Measurements from ENCODE around the gene C1orf185. TPM values are rescaled to one million over a fixed set of nuclear protein-coding genes. Genes with fewer than 3 reads are reported as not detected.
"Not testable (repeated sequence)": the region's sequence is repeated elsewhere in the genome, so short reads cannot be mapped to it uniquely, and the experiment has no call there.

Gene C1orf185
- total RNA-seq, 1 donor from 2014 or later, result not detected

DNA sequence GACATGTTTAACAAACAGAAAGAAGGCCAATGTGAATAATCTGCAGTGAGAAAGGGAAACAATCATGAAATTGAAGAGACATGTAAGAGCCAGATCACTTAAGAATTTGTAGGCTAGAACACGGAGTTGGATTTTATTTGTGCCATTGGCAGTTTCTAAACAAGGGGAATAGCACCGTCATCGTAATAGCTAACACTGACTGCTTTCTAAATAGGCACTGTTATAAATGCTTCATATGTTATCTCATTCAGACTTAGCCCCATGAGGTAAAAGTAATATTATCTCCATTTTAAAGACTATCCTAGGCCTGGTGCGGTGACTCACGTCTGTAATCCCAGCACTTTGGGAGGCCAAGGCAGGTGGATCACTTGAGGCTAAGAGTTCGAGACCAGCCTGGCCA, 12.1 kb downstream of the C1orf185 start:
- DNase-seq, result no peak
- intact Hi-C loops (cut with micrococcal nuclease), result no loop called here
- no peak for TF ChIP-seq CTCF (IDR thresholded peaks at IDR 0.05)
- no peak overlapping the region for H3K27ac Mint-ChIP-seq
- H3K27me3 Mint-ChIP-seq, result peaks cover 16% of the 10 kb centered on the region
- no peaks in the 10 kb centered on the region for H3K36me3 Mint-ChIP-seq (ENCODE audit: low read depth)
- no peaks in the 10 kb centered on the region for H3K9me3 Mint-ChIP-seq
- no peak for ATAC-seq (ENCODE audit: low read depth)
- H3K4me3 Mint-ChIP-seq, result no peak overlapping the region
- ChIA-PET CTCF (no interaction called here), POLR2A (no interaction called here)
- no peaks in the 10 kb centered on the region for H3K4me1 Mint-ChIP-seq

DNA sequence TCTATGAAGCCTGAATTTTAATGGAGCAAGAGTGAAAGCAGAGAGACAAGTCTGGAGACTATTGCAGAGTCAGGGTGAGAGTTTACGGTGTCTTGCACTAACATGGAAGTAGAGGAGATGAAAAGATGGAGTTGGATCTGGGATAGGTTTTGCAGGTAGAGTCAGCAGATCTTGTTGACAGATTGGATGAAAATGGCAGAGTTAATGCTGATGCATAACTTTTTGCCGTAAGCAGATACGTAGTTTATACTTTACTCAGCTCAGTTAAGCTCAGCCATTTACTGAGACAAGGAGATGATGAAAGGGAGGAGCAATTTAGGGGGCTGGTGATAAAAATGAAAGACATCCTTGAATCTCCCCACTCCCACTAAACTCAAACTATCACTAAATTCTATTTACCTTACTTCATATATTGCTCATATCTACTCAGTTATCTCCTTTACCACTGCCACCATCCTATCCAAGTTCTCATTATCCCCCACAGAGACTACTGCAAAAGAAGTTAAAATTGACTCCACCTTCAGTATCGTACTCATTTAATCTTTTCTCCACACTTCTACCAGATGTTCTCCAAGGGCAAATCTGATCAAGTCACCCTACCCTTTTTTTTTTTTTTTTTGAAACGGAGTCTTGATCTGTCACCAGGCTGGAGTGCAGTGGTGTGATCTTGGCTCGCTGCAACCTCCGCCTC, 13.8 kb downstream of the C1orf185 start:
- ATAC-seq (ENCODE audit: low read depth), result no peak
- Mint-ChIP-seq H3K4me1 (no peaks in the 10 kb centered on the region), H3K27ac (no peak overlapping the region), H3K4me3 (no peak overlapping the region), H3K9me3 (no peaks in the 10 kb centered on the region), H3K27me3 (peaks cover 23% of the 10 kb centered on the region), H3K36me3 (ENCODE audit: low read depth) (no peaks in the 10 kb centered on the region)
- TF ChIP-seq CTCF (IDR thresholded peaks at IDR 0.05), result no peak
- ChIA-PET CTCF (no interaction called here), POLR2A (no interaction called here)
- intact Hi-C loops (cut with micrococcal nuclease), result no loop called here
- no peak for DNase-seq

DNA sequence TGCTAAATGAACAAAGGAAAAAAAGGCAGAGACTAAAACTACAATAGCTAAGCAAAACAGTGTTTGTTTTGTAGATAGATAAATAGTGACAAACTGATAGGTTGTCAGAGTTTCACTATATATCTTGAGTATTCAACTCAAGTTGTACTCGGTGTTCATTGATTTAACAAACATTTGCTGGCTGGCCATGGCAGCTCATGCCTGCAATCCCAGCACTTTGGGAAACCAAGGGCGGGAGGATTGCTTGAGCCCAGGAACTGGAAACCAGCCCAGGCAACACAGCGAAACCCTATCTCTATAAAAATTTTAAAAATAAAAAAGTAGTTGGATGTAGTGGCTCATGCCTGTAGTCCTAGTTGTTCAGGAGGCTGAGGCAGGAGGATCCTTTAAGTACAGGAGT, 17.3 kb downstream of the C1orf185 start:
- TF ChIP-seq CTCF (IDR thresholded peaks at IDR 0.05), result no peak

GRCh38 chr1:51120629-51121028, 18.6 kb downstream of the C1orf185 start:
- Mint-ChIP-seq H3K4me3 (no peak overlapping the region), H3K9me3 (no peaks in the 10 kb centered on the region), H3K27ac (no peak overlapping the region), H3K27me3 (peaks cover 20% of the 10 kb centered on the region), H3K36me3 (ENCODE audit: low read depth) (no peaks in the 10 kb centered on the region), H3K4me1 (no peaks in the 10 kb centered on the region)
- POLR2A ChIA-PET, result no interaction called here
- ATAC-seq (ENCODE audit: low read depth) (no peak), DNase-seq (no peak)
- TF ChIP-seq CTCF (IDR thresholded peaks at IDR 0.05), result no peak
- CTCF ChIA-PET, result no interaction called here
- intact Hi-C loops (cut with micrococcal nuclease), result no loop called here

More for the DNA sequence above, 17.3 kb downstream of the C1orf185 start:
- no peak overlapping the region for H3K27ac Mint-ChIP-seq
- H3K4me1 Mint-ChIP-seq, result no peaks in the 10 kb centered on the region
- intact Hi-C loops (cut with micrococcal nuclease), result no loop called here
- ChIA-PET CTCF (no interaction called here), POLR2A (no interaction called here)
- peaks cover 22% of the 10 kb centered on the region for H3K27me3 Mint-ChIP-seq
- no peak overlapping the region for H3K4me3 Mint-ChIP-seq
- H3K9me3 Mint-ChIP-seq, result no peaks in the 10 kb centered on the region
- no peaks in the 10 kb centered on the region for H3K36me3 Mint-ChIP-seq (ENCODE audit: low read depth)
- ATAC-seq (ENCODE audit: low read depth) (no peak), DNase-seq (no peak)

DNA sequence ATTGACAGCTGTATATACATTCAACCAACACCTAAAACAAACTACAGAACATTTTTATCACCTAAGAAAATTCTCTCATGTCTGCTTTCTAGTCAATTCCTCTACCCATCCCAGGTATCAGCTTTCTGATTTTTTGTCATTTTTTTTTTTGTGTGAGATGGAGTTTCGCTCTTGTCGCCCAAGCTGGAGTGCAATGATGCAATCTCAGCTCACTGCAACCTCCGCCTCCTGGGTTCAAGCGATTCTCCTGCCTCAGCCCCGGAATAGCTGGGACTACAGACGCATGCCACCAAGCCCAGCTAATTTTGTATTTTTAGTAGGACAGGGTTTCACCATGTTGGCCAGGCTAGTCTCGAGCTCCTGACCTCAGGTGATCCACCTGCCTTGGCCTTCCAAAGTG, 25.1 kb downstream of the C1orf185 start:
- H3K36me3 Mint-ChIP-seq (ENCODE audit: low read depth); intact Hi-C loops (cut with micrococcal nuclease); H3K27ac Mint-ChIP-seq; ATAC-seq (ENCODE audit: low read depth); H3K9me3 Mint-ChIP-seq; POLR2A ChIA-PET; CTCF ChIA-PET; H3K4me1 Mint-ChIP-seq; DNase-seq; H3K4me3 Mint-ChIP-seq: not testable (repeated sequence)
- peaks cover 19% of the 10 kb centered on the region for H3K27me3 Mint-ChIP-seq

DNA sequence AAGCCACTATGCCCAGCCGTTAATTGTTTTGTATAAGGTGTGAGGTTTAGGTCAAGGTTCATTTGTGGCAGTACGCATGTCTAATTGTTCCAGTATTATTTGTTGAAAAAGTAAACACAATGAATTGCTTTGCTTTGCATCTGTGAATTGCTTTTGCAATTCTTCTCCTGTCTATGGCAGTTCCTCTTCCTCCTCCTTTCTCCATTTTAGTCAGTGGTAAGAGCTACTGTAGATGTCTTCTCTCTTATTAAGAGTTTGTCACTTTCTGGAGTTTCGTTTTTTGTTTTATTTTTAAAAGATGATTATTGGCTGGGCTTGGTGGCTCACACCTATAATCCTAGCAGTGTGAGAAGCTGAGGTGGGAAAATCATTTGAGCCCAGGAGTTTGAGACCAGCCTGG, 29.2 kb downstream of the C1orf185 start:
- ChIA-PET POLR2A (no interaction called here), CTCF (no interaction called here)
- H3K27ac Mint-ChIP-seq, result no peak overlapping the region
- ATAC-seq (ENCODE audit: low read depth) (no peak), DNase-seq (no peak)
- TF ChIP-seq CTCF (IDR thresholded peaks at IDR 0.05), result no peak
- H3K36me3 Mint-ChIP-seq (ENCODE audit: low read depth), result peaks cover 4% of the 10 kb centered on the region
- intact Hi-C loops (cut with micrococcal nuclease), result no loop called here
- peaks cover 31% of the 10 kb centered on the region for H3K27me3 Mint-ChIP-seq
- no peak overlapping the region for H3K4me3 Mint-ChIP-seq
- peaks cover 21% of the 10 kb centered on the region for H3K9me3 Mint-ChIP-seq
- no peaks in the 10 kb centered on the region for H3K4me1 Mint-ChIP-seq

Measured in activated B cell treated with CpG ODN at 0.5 μM for 24 hours (primary cell).